NCI-H2227 (cell line): ENCODE measurements around the gene RIPK1.
"Not testable (repeated sequence)": the region's sequence is repeated elsewhere in the genome, so short reads cannot be mapped to it uniquely, and the experiment has no call there.

Experiments used
- DNase-seq: peaks from one replicate; lab custom pipeline; 2025; ENCODE audit not compliant: unreplicated experiment; lab: John Stamatoyannopoulos, UW

Gene RIPK1

DNA sequence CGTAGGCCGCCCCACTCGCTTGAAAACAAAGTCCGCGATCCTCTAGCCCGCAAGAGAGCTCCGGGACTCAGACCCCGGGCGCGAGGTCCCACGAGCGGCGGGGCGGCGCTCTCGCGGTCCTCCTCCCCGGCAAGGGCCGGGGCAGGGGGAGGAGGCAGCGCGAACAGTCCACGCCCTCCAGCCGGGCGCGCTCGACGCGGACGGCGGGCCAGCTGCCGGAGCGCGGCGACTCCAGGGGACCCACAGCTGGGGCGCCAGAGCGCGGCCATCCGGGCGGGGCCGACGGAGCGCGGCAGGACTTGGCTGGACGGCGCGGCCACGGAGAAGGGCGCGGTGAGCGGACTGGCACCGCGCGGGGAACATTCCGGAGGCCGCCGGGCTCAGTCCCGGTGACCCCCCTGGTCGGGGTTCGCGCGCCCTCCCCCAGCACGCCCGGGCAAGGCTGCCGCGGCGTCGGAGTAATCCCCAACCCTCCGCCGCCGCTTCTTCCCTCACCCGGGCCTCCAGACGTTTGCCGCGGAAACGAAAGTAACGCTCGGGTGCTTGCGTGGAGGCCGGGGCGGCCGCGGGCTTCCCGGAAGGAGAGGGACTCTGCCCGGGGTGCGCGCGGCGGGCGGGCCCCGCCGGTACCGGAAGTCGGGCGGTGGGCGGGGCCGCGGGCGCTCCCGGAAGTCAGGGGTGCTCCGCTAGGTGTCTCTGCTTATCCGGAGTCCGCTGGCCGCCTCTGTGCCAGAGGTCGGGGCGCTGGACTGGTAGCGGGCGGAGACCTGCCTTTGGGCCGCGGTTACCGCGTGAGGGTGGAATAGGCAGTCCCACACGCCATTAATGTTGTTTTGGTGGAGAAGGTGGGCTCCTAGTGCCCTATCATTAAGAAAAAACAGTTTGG, at the start of gene RIPK1:
TSS of gene RIPK1 (plus strand) at position 166 of the 886 bp plus-strand sequence. CDS start 8,330 bp downstream, outside the sequence.
- peak; percentile 93 for DNase-seq

DNA sequence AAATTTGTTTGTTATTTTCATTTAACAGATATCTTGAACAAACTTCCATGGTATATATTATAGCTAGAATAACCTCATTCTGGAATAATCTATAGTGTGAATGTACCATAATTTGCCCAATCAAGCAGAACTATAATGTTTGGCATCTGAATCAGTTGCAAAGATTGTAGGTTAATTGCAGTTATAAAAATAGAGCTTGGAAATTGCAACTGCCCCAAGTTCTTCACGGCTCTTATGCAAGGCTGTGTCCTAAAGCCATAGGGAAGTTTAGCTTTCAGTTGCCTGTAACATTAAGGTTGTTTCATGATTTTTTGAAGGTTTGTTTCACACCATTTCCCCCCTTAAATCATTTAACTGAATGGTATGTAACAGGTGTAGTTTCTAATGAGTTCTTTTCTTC, 49.2 kb upstream of the RIPK1 start:
- DNase-seq = no peak

GRCh38 chr6:3019749-3020320, 48.5 kb upstream of the RIPK1 start:
- no peak for DNase-seq

DNA sequence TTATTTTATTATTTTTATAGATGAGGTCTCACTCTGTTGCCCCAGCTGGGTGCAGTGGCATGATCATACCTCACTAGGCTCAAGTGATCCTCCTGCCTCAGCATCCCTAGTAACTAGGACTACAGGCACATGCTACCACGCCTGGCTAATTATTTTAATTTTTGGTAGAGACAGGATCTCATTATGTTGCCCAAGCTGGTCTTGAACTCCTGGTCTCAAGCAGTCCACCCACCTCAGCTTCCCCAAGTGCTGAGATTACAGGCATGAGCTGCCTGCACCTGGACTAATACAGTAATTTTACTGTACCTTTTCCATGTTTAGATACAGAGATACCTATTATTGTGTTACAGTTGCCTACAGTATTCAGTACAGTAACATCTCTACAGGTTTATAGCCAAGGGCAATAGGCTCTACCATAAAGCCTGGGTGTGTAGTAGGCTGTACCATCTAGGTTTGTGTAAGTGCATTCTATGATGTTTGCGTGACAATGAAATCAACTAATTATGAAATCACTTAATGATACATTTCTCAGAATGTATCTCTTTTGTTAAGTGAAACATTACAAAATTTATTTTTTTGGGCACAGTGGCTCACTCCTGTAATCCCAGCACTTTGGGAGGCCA, 47.2 kb upstream of the RIPK1 start:
- not testable (repeated sequence) for DNase-seq

DNA sequence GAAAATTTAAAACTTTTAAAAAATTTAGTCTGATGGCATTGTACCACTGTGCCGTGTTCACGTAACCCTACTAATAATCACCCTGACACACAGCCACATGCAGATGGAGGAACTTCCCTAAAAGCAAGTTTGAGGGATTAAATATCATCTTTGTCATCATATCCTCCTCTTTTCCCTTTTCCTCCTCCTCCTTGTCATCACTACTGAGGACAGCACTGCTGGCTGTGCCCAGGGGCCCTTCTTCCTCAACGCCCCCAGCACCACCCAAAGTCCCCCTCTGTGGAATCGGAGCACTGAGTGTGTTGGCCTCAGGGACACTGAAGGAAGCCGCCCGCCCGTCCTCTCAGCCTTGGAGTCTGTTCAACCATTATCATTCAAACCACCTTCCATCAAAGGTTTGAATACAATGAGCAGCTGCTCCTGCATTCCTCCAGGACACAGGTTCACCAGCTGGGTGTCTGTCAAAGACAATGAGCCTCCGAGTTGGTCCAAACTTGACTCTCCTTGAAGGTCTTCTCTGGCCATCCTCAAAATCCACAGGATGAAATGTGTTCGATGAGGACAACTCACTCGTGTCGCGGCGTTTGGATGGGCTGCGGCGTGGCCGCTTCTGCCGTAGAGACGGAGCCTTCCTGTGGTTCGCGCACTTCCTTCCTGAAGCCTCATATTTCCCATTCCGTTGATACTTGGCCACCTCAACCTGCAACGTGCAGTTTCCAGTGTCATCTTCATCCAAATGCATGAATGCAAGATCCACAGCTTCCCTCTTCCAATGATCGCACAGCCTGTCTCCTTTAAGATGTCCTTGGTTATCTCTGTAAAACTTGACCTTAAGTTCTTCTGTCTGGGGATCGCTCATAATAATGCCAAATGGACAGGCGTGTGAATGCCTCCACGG, 45.3 kb upstream of the RIPK1 start:
- peak; percentile 45 for DNase-seq

DNA sequence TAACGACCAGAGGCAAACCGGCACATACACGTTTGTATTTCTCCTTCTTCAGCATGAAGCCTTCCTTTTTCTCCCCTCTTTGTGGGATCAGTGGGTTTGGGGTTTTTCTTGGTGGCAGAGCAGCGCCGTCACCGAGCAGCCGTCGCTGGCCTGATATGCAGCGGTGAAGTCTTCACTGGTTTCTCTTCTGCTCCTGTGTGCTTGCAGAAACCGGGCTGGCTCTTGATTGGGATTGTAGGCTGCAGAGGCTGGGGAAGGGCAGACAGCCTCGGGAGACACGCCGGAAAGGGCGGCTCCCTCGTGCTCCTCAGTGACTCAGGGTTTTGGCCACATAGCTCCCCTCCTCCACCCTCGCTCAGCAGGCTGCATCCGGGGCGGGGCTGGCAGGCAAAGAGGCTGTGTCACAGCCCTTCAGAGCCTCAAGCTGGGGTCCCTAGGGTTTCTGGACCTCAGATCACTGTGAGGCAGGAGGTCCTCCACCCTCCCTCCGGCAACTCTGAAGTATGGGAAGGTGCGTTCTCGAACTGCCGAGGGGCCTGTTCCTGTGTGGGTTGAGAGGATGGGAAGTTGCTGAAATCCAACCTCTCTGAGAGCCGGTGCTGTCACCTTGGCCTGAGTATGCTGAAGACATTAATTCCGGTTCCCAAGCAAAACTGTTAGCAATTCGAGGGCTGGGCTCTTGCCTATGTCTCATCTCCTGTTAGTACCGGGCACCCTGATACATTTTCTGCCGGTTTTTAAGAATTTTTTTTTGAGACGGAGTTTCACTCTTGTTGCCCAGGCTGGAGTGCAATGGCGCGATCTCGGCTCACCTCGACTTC, 44.4 kb upstream of the RIPK1 start:
- peak; percentile 90 for DNase-seq

DNA sequence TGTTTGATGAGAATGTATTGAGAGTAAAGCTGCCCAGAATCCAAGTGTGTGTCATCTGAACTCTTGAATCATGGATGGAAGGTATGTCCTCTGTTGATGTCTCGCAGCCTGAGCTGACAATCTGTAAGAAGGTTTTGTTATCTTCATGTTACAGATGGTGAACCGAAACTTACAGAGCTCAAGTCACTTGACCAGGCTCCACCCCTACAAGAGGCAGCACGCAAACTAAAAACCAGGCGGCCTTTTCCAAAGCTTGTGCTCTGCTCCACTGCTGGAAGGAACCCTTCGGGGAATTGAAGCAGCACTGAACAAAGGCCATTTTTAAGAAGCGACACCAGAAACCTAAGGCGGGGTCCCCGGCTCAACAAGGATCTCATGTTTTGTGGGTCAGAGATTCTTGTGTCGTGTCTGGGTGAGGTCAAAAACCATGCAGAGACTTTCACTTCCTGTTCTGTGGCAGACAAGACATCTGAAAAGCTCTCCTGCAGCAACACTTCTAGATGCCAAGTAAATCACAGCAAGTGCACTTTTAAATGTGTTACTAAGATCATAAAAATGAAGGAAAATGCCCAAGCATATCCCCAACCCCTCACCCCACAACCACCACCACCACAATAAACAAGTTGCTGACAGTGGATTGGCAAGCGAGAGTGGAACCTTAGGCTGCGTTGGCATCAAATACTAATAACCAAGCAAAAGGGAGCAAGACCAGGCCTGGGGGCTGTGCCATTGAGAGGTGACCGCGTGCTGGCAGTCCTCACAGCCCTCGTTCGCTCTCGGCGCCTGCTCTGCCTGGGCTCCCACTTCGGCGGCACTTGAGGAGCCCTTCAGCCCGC, 41.3 kb upstream of the RIPK1 start:
- no peak for DNase-seq

DNA sequence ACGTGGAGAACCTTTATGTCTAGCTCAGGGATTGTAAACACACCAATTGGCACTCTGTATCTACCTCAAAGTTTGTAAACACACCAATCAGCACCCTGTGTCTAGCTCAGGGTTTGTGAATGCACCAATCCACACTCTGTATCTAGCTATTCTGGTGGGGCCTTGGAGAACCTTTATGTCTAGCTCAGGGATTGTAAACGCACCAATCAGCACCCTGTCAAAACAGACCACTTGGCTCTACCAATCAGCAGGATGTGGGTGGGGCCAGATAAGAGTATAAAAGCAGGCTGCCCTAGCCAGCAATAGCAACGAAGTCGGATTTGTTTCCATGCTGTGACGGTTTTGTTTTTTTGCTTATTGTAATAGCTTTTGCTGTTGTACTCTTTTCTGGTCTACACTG, 40.1 kb upstream of the RIPK1 start:
- DNase-seq = not testable (repeated sequence)

DNA sequence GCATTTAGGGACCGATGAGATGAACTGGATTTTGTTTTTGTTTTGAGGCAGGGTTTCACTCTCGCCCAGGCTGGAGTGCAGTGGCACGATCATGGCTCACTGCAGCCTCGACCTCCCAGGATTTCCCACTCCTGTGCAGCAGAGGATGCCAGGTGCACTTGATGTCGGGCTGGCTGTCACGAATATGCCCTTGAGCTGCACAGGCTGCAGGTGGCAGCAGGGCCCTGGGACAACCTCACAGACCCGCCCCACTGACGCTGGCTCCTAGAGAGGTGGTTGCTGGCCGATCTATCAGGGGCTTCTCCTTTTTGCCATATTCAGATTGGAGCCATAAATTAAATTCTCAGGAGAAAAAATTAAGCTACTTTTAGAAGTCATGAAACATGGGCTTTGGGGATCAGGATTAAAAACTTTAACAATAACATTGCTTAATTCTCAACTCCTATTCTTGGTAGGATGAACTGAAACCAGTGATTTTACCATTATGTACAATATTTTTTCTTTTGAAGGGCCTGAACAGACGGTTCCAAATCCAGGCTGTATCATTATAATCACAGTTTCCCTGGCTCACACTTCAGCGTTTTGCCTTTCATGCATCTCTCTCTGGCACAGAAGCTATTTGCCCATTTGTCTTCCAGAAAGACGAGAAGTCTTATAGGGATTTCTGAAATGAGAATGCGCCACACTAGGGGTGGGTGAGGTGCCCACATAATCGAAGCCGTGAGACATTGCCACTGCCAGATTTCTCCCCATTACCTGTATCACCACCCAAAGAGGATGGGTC, 36.2 kb upstream of the RIPK1 start:
- DNase-seq = peak; percentile 16

DNA sequence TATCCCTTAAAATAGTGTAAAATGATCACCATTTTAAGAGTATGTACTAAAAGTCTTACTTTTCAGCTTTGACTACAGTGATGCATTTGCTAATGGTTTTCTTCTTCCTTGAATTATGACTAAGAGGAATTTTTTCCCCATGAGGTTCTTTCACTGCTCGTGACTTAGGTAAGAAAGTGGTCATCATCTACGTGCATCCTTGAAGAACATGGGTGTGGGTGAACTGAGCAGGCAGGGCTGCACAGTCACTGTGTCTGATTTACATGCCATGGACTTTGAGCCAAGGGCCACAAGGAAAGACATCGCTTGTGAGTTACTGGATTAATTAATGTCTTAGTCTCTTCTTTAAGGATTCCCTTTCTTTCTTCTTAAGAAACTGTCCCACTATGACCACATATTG, 35.3 kb upstream of the RIPK1 start:
- no peak for DNase-seq

GRCh38 chr6:3033652-3034051, 34.6 kb upstream of the RIPK1 start:
- DNase-seq = no peak

DNA sequence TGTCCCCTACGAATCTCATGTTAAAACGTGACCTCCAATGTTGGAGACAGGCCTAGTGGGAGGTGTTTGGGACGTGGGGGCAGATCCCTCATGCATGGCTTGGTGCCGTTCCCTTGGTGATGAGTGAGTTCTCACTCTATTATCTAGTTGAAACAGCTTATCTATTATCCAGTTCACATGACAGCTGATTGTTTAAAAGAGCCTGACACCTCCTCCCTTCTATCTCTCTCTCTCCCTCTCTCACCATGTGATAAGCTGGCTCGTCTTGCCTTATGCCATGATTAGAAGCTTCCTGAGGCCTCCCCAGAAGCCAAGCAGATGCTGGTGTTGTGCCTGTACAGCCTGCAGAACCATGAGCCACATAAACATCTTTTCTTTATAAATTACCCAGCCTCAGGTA, 32.9 kb upstream of the RIPK1 start:
- DNase-seq = no peak

DNA sequence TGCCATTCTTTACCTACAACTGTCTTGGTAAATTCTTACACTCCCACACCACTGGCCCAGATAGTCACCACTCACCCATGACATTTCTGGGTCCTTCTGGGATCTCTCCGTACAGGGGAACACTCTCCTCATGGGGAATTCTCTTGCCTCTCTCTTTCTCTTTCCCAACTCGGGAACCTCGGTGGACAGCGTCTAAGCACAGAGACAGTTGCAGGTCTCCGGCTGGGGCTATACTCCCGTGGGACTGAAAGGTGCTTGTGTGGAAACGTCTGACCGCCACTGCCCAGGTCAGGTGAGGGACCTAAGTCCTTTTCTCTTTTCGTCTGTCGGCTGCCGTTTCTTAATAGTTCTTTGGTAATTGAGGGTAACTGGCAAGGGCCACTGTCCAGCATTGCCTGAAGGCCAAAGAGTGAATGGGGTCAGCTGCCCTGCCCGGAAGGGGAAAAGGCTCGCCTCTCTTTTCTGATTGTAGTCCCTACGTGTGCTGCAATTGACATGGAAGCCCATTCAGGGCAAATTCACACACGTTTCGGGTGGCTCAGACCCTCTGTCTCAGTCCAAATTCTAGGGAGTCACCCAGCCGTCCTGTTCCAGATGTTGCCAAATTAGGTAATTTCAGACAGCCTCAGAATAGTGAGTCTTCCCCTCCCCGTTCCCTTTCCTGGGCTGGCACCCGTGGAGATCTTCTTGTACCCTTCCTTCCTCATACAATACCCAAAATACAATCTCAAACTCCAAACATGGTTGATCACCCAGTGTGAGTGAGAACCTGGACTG, 31.2 kb upstream of the RIPK1 start:
- DNase-seq = no peak

- DNase-seq = no peak
These were observed 30.5 kb upstream of the RIPK1 start for GRCh38 chr6:3037638-3038365.

- DNase-seq = peak; percentile 91
These were observed 28.9 kb upstream of the RIPK1 start for GRCh38 chr6:3039384-3039783.

DNA sequence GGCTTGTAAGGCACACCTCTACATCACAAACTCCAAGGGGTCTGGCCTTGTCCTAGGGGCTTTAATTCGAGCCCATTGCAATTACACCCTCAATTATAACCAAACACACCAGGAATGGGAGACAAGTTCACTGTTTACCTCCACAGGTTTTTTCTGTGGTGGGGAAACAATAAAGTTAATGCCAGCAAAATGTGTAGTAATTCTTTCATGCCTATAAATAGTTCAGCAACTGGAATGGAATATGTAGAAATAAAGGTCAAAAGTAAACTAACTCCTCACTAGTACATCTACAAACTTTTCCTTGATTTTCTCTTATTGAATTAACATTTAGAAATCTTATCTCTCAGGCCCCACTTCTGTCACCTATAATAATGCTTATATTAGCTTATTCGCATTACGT, 27.1 kb upstream of the RIPK1 start:
- no peak for DNase-seq

DNA sequence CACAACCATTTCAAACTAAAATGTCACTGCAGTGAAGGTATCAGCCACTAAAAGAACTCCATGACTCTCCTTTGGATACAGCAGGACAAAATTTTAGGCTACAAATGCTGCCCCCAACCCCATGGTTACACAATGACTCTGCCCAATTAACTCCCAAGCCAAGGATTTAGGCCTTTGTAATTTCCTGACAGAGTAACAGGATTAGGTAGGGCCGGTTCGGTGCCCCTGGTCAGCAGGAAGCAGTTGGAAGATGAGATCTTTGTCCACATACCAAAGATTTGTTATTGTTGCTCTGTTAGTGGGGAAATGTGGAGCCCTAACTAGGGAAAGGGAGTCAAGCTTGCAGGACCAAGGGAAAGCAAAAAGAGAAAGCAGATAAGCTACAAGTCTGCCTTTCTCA, 26.7 kb upstream of the RIPK1 start:
- no peak for DNase-seq
